ENCODE measurements around the gene RALGAPA1.

GRCh38 chr14:35578135-35578534, 231.0 kb downstream of the RALGAPA1 start:
- TF ChIP-seq, protein P1, sequence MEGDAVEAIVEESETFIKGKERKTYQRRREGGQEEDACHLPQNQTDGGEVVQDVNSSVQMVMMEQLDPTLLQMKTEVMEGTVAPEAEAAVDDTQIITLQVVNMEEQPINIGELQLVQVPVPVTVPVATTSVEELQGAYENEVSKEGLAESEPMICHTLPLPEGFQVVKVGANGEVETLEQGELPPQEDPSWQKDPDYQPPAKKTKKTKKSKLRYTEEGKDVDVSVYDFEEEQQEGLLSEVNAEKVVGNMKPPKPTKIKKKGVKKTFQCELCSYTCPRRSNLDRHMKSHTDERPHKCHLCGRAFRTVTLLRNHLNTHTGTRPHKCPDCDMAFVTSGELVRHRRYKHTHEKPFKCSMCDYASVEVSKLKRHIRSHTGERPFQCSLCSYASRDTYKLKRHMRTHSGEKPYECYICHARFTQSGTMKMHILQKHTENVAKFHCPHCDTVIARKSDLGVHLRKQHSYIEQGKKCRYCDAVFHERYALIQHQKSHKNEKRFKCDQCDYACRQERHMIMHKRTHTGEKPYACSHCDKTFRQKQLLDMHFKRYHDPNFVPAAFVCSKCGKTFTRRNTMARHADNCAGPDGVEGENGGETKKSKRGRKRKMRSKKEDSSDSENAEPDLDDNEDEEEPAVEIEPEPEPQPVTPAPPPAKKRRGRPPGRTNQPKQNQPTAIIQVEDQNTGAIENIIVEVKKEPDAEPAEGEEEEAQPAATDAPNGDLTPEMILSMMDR (IDR thresholded peaks at IDR 0.05; ENCODE audit: low read length): no peak
- TF ChIP-seq EZH2 (optimal IDR thresholded peaks at IDR 0.05; ENCODE audit: low read depth, low read length): no peak

Measured in MM.1S (cell line).